Sigmoid colon (tissue), 7 donors: ENCODE measurements around the gene MGAT5. TPM values are rescaled to one million over a fixed set of nuclear protein-coding genes. Genes with fewer than 3 reads are reported as not detected.

ENCODE experiments used
- DNase-seq: peaks from one replicate; pipeline ENCODE4 v3.0.0-alpha.2; 2019
- H3K27ac ChIP-seq, 4 donors: fragments of 200-600 bp; sonication (generic); one replicate each; pipeline ENCODE4 v1.5.1; 2016 to 2019; ENCODE audit warnings: mild to moderate bottlenecking in 1 of 4
- H3K27me3 ChIP-seq, 3 donors: fragments of 200-600 bp; sonication (generic); one replicate each; pipeline ENCODE4 v1.5.1; 2019; ENCODE audit warnings: mild to moderate bottlenecking in 1 of 3
- H3K36me3 ChIP-seq, 4 donors: fragments of 200-600 bp; sonication (generic); one replicate each; pipeline ENCODE4 v1.5.1; 2016 to 2019
- H3K4me1 ChIP-seq, 4 donors: fragments of 200-600 bp; sonication (generic); one replicate each; pipeline ENCODE4 v1.5.1; 2017 to 2019
- H3K4me3 ChIP-seq, 4 donors: fragments of 200-600 bp; sonication (generic); one replicate each; pipeline ENCODE4 v1.5.1; 2017 to 2019; ENCODE audit warnings: mild to moderate bottlenecking in 2 of 4, moderate library complexity in 1 of 4
- H3K9me3 ChIP-seq, 4 donors: fragments of 200-600 bp in 3 of 4; sonication (generic) in 3 of 4; one replicate each; pipeline versions ENCODE4 v1.5.1 to v1.6.1; 2013 to 2019
- EP300 ChIP-seq, 4 donors: sonication (generic); formaldehyde crosslinking; IDR thresholded peaks; one replicate each; pipeline ENCODE4 v1.6.1; 2017; ENCODE audit warnings: antibody characterized with exemption in 4 of 4
- POLR2A ChIP-seq, 2 donors: fragments of 450-650 bp; IDR thresholded peaks; one replicate each; pipeline ENCODE4 v1.6.1; 2016; ENCODE audit warnings: antibody characterized with exemption in 2 of 2, mild to moderate bottlenecking in 2 of 2, moderate library complexity in 2 of 2
- POLR2AphosphoS5 ChIP-seq, 4 donors: sonication (generic); formaldehyde crosslinking; IDR thresholded peaks; one replicate each; pipeline ENCODE4 v1.6.1; 2017; ENCODE audit warnings: antibody characterized with exemption in 4 of 4
- WGBS, 2 donors: extraction: QIAGEN DNeasy Blood & Tissue Kit; methylation state at CpG; one replicate each; pipeline ENCODE4 v1.1.7; 2013; 5-methylcytosine and 5-hydroxymethylcytosine counted together
- intact Hi-C: fragments of 100-400 bp; cut with DNase I; formaldehyde crosslinking; loops from one replicate; pipeline ENCODE4 v1.15.1; 2023
- polyA plus RNA-seq, 3 donors: library from polyadenylated mRNA; stranded (reverse); fragments of 200-250 nt; gene quantifications; one replicate each; pipeline ENCODE4 v1.2.3, GENCODE V29; 2013
- total RNA-seq, 4 donors: library from RNA; depleted of rRNA; stranded (reverse); fragments of >200 nt; gene quantifications; one replicate each; pipeline ENCODE4 v1.1.0, GENCODE V29; 2016
- TF ChIP-seq, protein P1 (sequence below), 4 experiments: fragments of 450-650 bp in 3 of 4; fragments of 200-600 bp in 1 of 4; IDR thresholded peaks; one replicate each; pipeline ENCODE4 v1.5.1; 2016 to 2019; ENCODE audit warnings: antibody characterized with exemption in 4 of 4, mild to moderate bottlenecking in 3 of 4, moderate library complexity in 2 of 4
- donor health status: healthy with polysubstance abuse.
- donor health status: Bipolar disorder and iron deficiency.
- donor health status: healthy.

The MGAT5 gene
- total and polyA plus RNA-seq, 7 donors = 3.0 to 42.4 (median 30.3) TPM

DNA sequence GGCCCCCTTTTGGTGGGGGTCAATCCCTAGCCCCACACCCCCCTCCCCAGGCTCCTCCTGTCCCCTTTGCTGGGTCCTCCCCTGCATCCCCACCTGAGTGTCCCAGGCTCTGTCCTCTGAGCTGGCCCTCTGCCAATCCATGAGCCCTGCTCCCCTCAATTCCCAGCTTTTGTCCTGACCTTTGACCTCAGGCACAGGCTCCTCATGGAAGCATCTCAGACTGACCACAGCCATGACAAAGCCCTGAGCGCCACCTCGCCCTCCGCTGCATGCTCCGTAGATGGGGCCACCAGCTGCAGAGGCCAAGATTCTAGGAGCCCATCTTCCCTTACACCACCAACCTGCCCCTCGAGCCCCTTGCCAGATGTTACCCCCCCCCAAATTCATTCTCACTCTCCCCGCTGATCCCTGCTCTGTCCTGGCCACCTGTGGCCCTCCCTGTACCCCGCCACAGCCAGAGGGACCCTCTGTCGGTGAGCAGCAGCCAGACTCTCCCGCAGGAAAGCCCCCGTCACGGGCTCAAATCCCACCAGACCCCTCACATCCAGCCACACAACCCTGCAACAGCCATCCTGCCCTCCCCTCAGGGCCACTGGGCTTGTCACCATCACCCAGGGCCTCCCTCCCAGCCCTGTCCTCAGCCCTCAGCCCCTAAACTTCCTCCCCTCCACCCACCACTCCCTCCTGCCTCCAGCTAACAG, 206.0 kb downstream of the MGAT5 start:
- 90 to 95% methylated on average over 11 of the region's 11 CpGs for WGBS, 2 donors
- Histone ChIP-seq H3K9me3 (no peaks in the 10 kb centered on the region), H3K27me3 (no peaks in the 10 kb centered on the region), H3K4me3 (no peak overlapping the region), H3K27ac (no peak overlapping the region), H3K36me3 (no peaks in the 10 kb centered on the region), H3K4me1 (no peaks in the 10 kb centered on the region)
- intact Hi-C loops = no loop called here
- TF ChIP-seq POLR2A (IDR thresholded peaks at IDR 0.05) = no peak
- TF ChIP-seq, protein P1, sequence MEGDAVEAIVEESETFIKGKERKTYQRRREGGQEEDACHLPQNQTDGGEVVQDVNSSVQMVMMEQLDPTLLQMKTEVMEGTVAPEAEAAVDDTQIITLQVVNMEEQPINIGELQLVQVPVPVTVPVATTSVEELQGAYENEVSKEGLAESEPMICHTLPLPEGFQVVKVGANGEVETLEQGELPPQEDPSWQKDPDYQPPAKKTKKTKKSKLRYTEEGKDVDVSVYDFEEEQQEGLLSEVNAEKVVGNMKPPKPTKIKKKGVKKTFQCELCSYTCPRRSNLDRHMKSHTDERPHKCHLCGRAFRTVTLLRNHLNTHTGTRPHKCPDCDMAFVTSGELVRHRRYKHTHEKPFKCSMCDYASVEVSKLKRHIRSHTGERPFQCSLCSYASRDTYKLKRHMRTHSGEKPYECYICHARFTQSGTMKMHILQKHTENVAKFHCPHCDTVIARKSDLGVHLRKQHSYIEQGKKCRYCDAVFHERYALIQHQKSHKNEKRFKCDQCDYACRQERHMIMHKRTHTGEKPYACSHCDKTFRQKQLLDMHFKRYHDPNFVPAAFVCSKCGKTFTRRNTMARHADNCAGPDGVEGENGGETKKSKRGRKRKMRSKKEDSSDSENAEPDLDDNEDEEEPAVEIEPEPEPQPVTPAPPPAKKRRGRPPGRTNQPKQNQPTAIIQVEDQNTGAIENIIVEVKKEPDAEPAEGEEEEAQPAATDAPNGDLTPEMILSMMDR (IDR thresholded peaks at IDR 0.05) = no peak
- no peak for TF ChIP-seq POLR2AphosphoS5 (IDR thresholded peaks at IDR 0.05)
- TF ChIP-seq EP300 (IDR thresholded peaks at IDR 0.05) = no peak
- no peak for DNase-seq

DNA sequence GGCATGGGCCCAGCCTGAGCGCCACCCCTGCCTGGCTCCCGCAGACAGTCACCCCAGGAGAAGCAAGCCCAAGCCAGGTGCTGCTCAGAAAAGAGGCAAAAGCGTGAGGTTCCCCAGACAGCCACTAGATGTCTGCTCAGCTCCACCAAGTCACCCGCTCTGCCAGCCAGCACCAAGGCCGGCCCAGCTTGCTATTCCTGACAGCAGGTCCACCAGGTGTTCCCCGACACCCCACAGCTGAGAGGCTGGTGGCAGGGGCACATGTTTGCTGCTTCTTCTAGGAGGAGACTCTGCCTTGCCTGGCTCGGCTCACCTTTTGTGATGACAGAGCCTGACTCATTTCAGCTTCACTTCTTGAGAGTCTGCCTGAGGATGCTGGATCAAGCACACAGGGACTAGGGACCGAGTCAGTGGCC, 206.7 kb downstream of the MGAT5 start:
- Histone ChIP-seq H3K27ac (no peak overlapping the region), H3K4me3 (no peak overlapping the region), H3K4me1 (no peaks in the 10 kb centered on the region), H3K36me3 (no peaks in the 10 kb centered on the region), H3K9me3 (no peaks in the 10 kb centered on the region), H3K27me3 (no peaks in the 10 kb centered on the region)
- 41 to 68% methylated on average over 8 of the region's 8 CpGs for WGBS, 2 donors
- TF ChIP-seq, protein P1 (IDR thresholded peaks at IDR 0.05) = peak in 2 of 4 experiments; percentile 7 to 26
- no peak for TF ChIP-seq EP300 (IDR thresholded peaks at IDR 0.05)
- intact Hi-C loops = no loop called here
- no peak for DNase-seq

DNA sequence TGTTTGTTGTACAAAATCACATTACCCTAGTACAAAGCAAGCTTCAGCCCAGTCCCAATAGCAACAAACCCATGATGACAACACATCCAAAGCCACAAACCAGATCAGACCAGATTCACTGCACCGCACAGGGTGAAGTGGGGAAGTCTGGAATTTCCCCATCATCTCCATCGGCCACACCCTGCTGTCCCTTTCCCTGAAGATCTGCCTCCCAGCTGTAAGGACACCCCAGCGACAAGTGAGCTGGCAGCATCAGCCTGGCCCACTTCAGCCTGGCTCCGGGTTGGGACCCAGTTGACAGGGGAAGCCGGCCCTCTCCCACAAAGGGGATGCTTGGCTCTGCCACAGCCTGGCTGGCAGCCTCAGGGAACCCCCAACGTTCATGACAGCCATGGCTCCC, 207.6 kb downstream of the MGAT5 start:
- TF ChIP-seq POLR2AphosphoS5 (IDR thresholded peaks at IDR 0.05) (no peak), EP300 (IDR thresholded peaks at IDR 0.05) (no peak), POLR2A (IDR thresholded peaks at IDR 0.05) (no peak)
- TF ChIP-seq, protein P1 (IDR thresholded peaks at IDR 0.05) = no peak
- intact Hi-C loops = no loop called here
- WGBS, 2 donors = 57 to 79% methylated on average over 6 of the region's 6 CpGs

DNA sequence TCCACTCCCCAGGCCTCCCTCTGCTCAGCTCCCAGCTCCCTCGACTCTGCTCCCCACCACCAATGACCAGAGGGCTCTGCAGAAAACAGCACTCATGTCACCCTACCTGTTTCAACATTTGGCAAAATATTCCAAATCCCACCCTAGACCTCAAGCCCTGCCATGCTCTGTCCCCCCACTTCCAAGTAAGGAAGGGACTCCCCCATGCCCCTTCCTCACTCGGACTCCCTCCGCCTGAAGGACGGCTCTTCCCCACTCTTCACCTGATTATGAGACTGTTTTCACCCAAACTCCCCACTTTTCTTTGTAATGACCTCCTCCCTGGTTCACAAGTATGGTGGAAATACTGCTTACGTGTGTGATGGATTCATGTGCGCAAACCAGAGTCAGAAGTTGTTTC, 208.4 kb downstream of the MGAT5 start:
- 93 to 95% methylated on average over 6 of the region's 6 CpGs for WGBS, 2 donors
- Histone ChIP-seq H3K4me1 (no peaks in the 10 kb centered on the region), H3K4me3 (no peak overlapping the region), H3K27ac (no peak overlapping the region), H3K9me3 (no peaks in the 10 kb centered on the region), H3K36me3 (no peaks in the 10 kb centered on the region), H3K27me3 (no peaks in the 10 kb centered on the region)
- intact Hi-C loops = no loop called here
- TF ChIP-seq, protein P1 (IDR thresholded peaks at IDR 0.05) = no peak
- TF ChIP-seq POLR2A (IDR thresholded peaks at IDR 0.05) = no peak
- TF ChIP-seq EP300 (IDR thresholded peaks at IDR 0.05) = no peak
- no peak for TF ChIP-seq POLR2AphosphoS5 (IDR thresholded peaks at IDR 0.05)
- no peak for DNase-seq

More for the DNA sequence above, 207.6 kb downstream of the MGAT5 start:
- H3K36me3 ChIP-seq = no peaks in the 10 kb centered on the region
- H3K4me3 ChIP-seq = no peak overlapping the region
- no peaks in the 10 kb centered on the region for H3K9me3 ChIP-seq
- H3K27ac ChIP-seq = no peak overlapping the region
- no peak for DNase-seq
- no peaks in the 10 kb centered on the region for H3K27me3 ChIP-seq
- no peaks in the 10 kb centered on the region for H3K4me1 ChIP-seq
